ENCODE data around the gene SURF2.

Gene SURF2

GRCh38 chr9:133393399-133393798 lies 37.0 kb downstream of the SURF2 start:
- in situ Hi-C loops (cut with HindIII; ENCODE audit: low pct_unique_long_range_greater_than_20kb, low sequenced_read_pairs): no loop called here
- TF ChIP-seq JUND (IDR thresholded peaks at IDR 0.05; ENCODE audit: low read depth): no peak

DNA sequence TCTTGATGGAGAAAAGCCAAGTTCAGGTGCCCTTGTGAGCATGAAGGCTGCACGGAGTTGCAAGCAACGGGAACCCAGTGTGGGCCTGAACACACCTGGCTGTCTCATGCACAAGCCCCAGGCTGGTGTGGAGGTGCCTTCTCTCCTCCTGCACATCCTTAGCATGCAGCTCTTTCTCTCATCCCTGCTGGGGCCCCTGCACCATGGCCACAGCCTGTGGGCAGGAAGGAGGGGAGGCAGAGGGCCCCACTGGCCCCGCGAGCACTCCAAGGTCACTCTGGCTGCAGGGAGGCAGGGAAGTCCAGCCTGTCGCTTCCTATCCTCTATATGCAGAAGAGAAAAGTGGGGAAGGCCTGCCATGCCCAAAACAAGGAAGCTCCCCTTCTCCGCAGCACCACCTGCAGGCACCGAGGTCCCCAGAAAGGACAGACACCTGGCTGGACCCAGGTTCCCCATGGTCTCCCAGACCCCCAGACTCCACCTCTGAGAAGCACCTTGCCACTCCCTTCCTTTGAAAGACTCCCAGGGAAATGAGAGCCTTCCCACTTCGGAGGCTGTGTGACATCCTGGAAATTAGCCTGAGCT lies 38.4 kb downstream of the SURF2 start:
- DNase-seq (ENCODE audit: low read depth in 1 of 2, low spot score in 1 of 2): no peak
- in situ Hi-C loops (cut with HindIII; ENCODE audit: low pct_unique_long_range_greater_than_20kb, low sequenced_read_pairs): no loop called here
- no peak for TF ChIP-seq JUND (IDR thresholded peaks at IDR 0.05; ENCODE audit: low read depth)

More at GRCh38 chr9:133393399-133393798, 37.0 kb downstream of the SURF2 start:
- no peak for DNase-seq (ENCODE audit: low read depth in 1 of 2, low spot score in 1 of 2)

- in situ Hi-C loops (cut with HindIII; ENCODE audit: low pct_unique_long_range_greater_than_20kb, low sequenced_read_pairs): no loop called here
- peak in 1 of 2 experiments; percentile 49 for DNase-seq (ENCODE audit: low read depth in 1 of 2, low spot score in 1 of 2)
- no peak for TF ChIP-seq JUND (IDR thresholded peaks at IDR 0.05; ENCODE audit: low read depth)
Measured at GRCh38 chr9:133396952-133397351, 40.6 kb downstream of the SURF2 start.

GRCh38 chr9:133397370-133397769 lies 41.0 kb downstream of the SURF2 start:
- no peak for TF ChIP-seq JUND (IDR thresholded peaks at IDR 0.05; ENCODE audit: low read depth)
- in situ Hi-C loops (cut with HindIII; ENCODE audit: low pct_unique_long_range_greater_than_20kb, low sequenced_read_pairs): no loop called here
- no peak for DNase-seq (ENCODE audit: low read depth in 1 of 2, low spot score in 1 of 2)

DNA sequence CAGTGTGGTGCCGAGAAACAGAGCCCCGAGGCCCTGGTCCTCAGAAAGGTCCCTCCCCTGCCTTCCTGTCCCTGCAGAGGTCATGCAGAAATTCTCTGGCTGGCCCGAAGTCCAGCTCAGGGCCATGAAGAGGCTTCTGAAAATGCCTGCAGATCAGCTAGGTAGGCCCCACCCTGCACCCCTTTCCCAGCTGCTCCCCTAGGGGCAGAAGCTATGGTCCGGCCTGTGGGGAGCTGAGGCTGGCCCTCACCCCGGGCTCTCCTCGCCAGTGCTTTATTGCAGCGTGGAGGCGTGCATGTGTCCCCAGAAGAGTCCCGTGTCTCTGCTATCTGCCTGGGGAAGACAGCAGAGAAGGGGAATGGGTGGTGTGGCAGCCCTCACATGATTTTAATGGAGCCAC lies 41.5 kb downstream of the SURF2 start:
- DNase-seq (ENCODE audit: low read depth in 1 of 2, low spot score in 1 of 2): no peak
- in situ Hi-C loops (cut with HindIII; ENCODE audit: low pct_unique_long_range_greater_than_20kb, low sequenced_read_pairs): no loop called here
- TF ChIP-seq JUND (IDR thresholded peaks at IDR 0.05; ENCODE audit: low read depth): no peak

DNA sequence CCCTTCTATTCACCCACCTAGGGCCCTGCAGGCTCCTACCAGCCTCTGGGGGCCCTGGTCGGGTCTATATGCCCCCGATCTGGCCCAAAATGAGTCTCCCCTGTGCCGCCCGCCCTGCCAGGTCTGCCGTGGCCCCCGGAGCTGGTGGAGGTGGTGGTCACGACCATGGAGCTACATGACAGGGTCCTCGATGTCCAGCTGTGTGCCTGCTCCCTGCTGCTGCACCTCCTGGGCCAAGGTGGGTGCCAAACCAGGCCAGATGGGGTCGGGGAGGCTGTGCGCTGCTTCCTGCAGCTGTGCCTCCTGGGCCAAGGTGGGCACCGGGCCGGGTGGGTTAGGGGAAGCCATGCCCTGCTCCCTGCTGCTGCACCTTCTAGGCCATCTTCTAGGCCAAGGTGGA lies 43.9 kb downstream of the SURF2 start:
- DNase-seq (ENCODE audit: low read depth in 1 of 2, low spot score in 1 of 2): no peak
- TF ChIP-seq JUND (IDR thresholded peaks at IDR 0.05; ENCODE audit: low read depth): no peak
- in situ Hi-C loops (cut with HindIII; ENCODE audit: low pct_unique_long_range_greater_than_20kb, low sequenced_read_pairs): no loop called here

- no peak for TF ChIP-seq JUND (IDR thresholded peaks at IDR 0.05; ENCODE audit: low read depth)
- in situ Hi-C loops (cut with HindIII; ENCODE audit: low pct_unique_long_range_greater_than_20kb, low sequenced_read_pairs): no loop called here
- no peak for DNase-seq (ENCODE audit: low read depth in 1 of 2, low spot score in 1 of 2)
Measured at GRCh38 chr9:133401588-133401987, 45.2 kb downstream of the SURF2 start.

GRCh38 chr9:133402689-133403088 lies 46.3 kb downstream of the SURF2 start:
- DNase-seq (ENCODE audit: low read depth in 1 of 2, low spot score in 1 of 2): no peak
- in situ Hi-C loops (cut with HindIII; ENCODE audit: low pct_unique_long_range_greater_than_20kb, low sequenced_read_pairs): no loop called here
- no peak for TF ChIP-seq JUND (IDR thresholded peaks at IDR 0.05; ENCODE audit: low read depth)

- no peak for TF ChIP-seq JUND (IDR thresholded peaks at IDR 0.05; ENCODE audit: low read depth)
- peak; percentile 89 to 91 for DNase-seq (ENCODE audit: low read depth in 1 of 2, low spot score in 1 of 2)
- in situ Hi-C loops (cut with HindIII; ENCODE audit: low pct_unique_long_range_greater_than_20kb, low sequenced_read_pairs): no loop called here
Measured at GRCh38 chr9:133403766-133404453, 47.6 kb downstream of the SURF2 start.

DNA sequence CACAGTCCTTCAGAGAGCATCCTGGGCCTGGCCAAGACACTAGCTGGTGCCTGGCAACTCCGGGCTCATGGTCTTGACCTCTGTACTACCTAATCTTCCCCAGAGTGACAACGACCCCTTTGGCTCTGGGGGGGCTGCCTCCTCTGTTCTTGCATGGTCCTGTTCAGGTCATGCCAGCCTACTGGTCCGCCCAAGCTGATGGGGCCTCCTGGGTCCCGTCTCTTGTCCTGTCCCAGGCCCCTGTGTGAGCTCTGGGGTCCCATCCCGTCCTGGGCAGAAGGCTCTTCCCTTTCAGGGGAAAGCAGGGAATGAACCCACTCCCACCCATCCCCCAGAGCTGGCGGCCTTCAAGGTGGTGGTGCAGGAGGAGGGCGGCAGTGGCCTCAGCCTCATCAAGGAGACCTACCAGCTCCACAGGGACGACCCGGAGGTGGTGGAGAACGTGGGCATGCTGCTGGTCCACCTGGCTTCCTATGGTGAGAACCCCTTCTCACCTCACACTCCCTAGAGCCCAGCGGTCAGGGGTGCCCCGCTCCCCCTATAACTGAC lies 48.2 kb downstream of the SURF2 start:
- DNase-seq (ENCODE audit: low read depth in 1 of 2, low spot score in 1 of 2): no peak
- no peak for TF ChIP-seq JUND (IDR thresholded peaks at IDR 0.05; ENCODE audit: low read depth)
- in situ Hi-C loops (cut with HindIII; ENCODE audit: low pct_unique_long_range_greater_than_20kb, low sequenced_read_pairs): no loop called here

- in situ Hi-C loops (cut with HindIII; ENCODE audit: low pct_unique_long_range_greater_than_20kb, low sequenced_read_pairs): no loop called here
- no peak for DNase-seq (ENCODE audit: low read depth in 1 of 2, low spot score in 1 of 2)
- no peak for TF ChIP-seq JUND (IDR thresholded peaks at IDR 0.05; ENCODE audit: low read depth)
Measured at GRCh38 chr9:133405508-133406438, 49.4 kb downstream of the SURF2 start.

DNA sequence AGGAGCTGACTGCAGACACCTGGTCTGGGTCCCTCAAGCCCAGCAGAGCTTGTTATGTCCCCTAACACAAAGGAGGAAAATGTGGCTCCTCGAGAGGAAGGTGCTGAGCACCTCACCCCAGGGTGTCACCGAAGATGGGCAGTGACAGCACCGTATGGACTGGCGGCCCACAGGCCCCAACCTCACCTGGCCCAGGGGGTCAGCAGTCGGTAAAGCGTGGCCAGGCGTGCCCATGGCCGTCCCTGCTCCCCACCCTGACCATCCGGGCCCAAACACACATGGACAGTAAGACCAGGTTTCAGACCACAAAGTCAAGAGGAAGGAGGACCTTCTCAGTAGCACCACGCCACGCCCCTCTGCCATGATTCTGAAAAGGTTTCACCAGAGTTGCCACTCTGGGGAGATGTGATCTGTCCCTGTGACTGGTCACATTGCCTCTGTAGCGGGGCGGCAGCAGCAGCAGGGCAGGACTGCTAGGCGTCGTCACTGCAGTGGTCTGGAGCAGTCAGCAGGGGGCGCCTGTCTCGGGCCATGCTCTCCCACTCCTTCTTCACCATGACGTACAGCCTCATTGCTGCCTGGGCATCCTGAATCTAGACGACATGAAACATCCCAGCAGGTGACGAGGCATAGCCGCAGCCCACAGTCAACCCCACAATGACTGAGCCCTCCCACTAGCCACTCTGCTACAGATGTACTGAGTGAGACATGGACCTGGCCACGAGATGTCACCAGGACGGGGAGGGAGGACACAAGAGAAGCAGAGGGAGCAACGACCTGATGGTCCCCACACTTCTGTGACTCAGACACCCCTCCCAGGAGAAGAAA lies 50.3 kb downstream of the SURF2 start:
- peak; percentile 83 to 87 for DNase-seq (ENCODE audit: low read depth in 1 of 2, low spot score in 1 of 2)
- in situ Hi-C loops (cut with HindIII; ENCODE audit: low pct_unique_long_range_greater_than_20kb, low sequenced_read_pairs): no loop called here
- no peak for TF ChIP-seq JUND (IDR thresholded peaks at IDR 0.05; ENCODE audit: low read depth)
